GM19324 (cell line): ENCODE data around the gene YIF1A.
"Not testable (repeated sequence)": the region's sequence is repeated elsewhere in the genome, so short reads cannot be mapped to it uniquely, and the experiment has no call there.

Experiments
- ATAC-seq: cut with Tn5 transposase; IDR thresholded peaks from one replicate; pipeline ENCODE4 v1.9.1; 2021; ENCODE audit warnings: mild to moderate bottlenecking, moderate library complexity; ENCODE audit not compliant: unreplicated experiment, low FRiP score

YIF1A gene

GRCh38 chr11:66326261-66327111 is 37.5 kb upstream of the YIF1A start:
- no peak for ATAC-seq

- no peak for ATAC-seq
Measured at GRCh38 chr11:66325263-66325671, 36.3 kb upstream of the YIF1A start.

- no peak for ATAC-seq
Measured at GRCh38 chr11:66324664-66325063, 35.7 kb upstream of the YIF1A start.

GRCh38 chr11:66323684-66324083 is 34.7 kb upstream of the YIF1A start:
- ATAC-seq, result no peak

- ATAC-seq, result no peak
Measured at GRCh38 chr11:66322732-66323427, 33.9 kb upstream of the YIF1A start.

- ATAC-seq, result no peak
Measured at GRCh38 chr11:66321606-66322005, 32.7 kb upstream of the YIF1A start.

GRCh38 chr11:66320748-66321147 is 31.8 kb upstream of the YIF1A start:
- not testable (repeated sequence) for ATAC-seq

- ATAC-seq, result not testable (repeated sequence)
Measured at GRCh38 chr11:66320289-66320688, 31.3 kb upstream of the YIF1A start.

- no peak for ATAC-seq
Measured at GRCh38 chr11:66318600-66318970, 29.6 kb upstream of the YIF1A start.

- ATAC-seq, result no peak
Measured at GRCh38 chr11:66317723-66318599, 29.0 kb upstream of the YIF1A start.

- ATAC-seq, result no peak
Measured at GRCh38 chr11:66317322-66317722, 28.4 kb upstream of the YIF1A start.

- ATAC-seq, result no peak
Measured at GRCh38 chr11:66316849-66317251, 27.9 kb upstream of the YIF1A start, which contains the start of gene CD248. CD248 (minus strand) TSS chr11:66317044; CDS start chr11:66317027, 17 bp downstream.

- ATAC-seq, result no peak
Measured at GRCh38 chr11:66315921-66316811, 27.2 kb upstream of the YIF1A start.

GRCh38 chr11:66315498-66315885 is 26.5 kb upstream of the YIF1A start:
- ATAC-seq, result no peak

- ATAC-seq, result no peak
Measured at GRCh38 chr11:66314561-66315497, 25.9 kb upstream of the YIF1A start.

- no peak for ATAC-seq
Measured at GRCh38 chr11:66314186-66314501, 25.2 kb upstream of the YIF1A start.

- no peak for ATAC-seq
Measured at GRCh38 chr11:66313321-66314185, 24.6 kb upstream of the YIF1A start.
